Heart right ventricle (tissue), 16 donors: ENCODE results near the gene SORCS3. TPM values are rescaled to one million over a fixed set of nuclear protein-coding genes. Genes with fewer than 3 reads are reported as not detected.

ENCODE experiments used
- ATAC-seq, 8 donors: fragments of 200-7000 bp; cut with Tn5 transposase; one replicate each; pipeline ENCODE4 v1.9.1; 2020; ENCODE audit warnings: mild to moderate bottlenecking in 8 of 8, moderate library complexity in 8 of 8, moderate number of reproducible peaks in 1 of 8
- DNase-seq, 2 donors: peaks; one replicate each; pipeline ENCODE4 v3.0.0-alpha.2; 2020
- H3K27ac ChIP-seq, 10 donors: fragments of 200-600 bp; sonication (generic) in 2 of 10; one replicate each; pipeline versions ENCODE4 v1.5.0 to v1.8.0; 2020 to 2022; ENCODE audit warnings: mild to moderate bottlenecking in 3 of 10
- H3K27me3 ChIP-seq, 7 donors: fragments of 200-600 bp; one replicate each; pipeline ENCODE4 v1.8.0; 2021 to 2022; ENCODE audit warnings: mild to moderate bottlenecking in 2 of 7
- H3K36me3 ChIP-seq, 9 donors: fragments of 200-600 bp; sonication (generic) in 1 of 9; one replicate each; pipeline versions ENCODE4 v1.5.0 to v1.8.0; 2020 to 2022; ENCODE audit warnings: mild to moderate bottlenecking in 2 of 9
- H3K4me1 ChIP-seq, 9 donors: fragments of 200-600 bp; sonication (generic) in 1 of 9; one replicate each; pipeline versions ENCODE4 v1.5.0 to v1.8.0; 2020 to 2022; ENCODE audit warnings: mild to moderate bottlenecking in 4 of 9
- H3K4me3 ChIP-seq, 10 donors: fragments of 200-600 bp; sonication (generic) in 2 of 10; one replicate each; pipeline versions ENCODE4 v1.5.0 to v1.8.0; 2020 to 2022; ENCODE audit warnings: mild to moderate bottlenecking in 7 of 10, moderate library complexity in 2 of 10
- H3K9me3 ChIP-seq, 11 donors: fragments of 200-600 bp in 10 of 11; sonication (generic) in 2 of 11; one replicate each; pipeline versions ENCODE4 v1.5.0 to v1.8.0; 2013 to 2022; ENCODE audit warnings: mild to moderate bottlenecking in 2 of 11, control low read depth in 1 of 11, moderate library complexity in 1 of 11
- CTCF ChIP-seq, 9 donors: fragments of 200-600 bp; sonication (generic) in 2 of 9; IDR thresholded peaks; one replicate each; pipeline versions ENCODE4 v1.5.0 to v1.8.0; 2021 to 2022; ENCODE audit warnings: antibody characterized with exemption in 9 of 9, mild to moderate bottlenecking in 5 of 9, moderate library complexity in 1 of 9
- WGBS, 2 donors: extraction: QIAGEN DNeasy Blood & Tissue Kit; methylation state at CpG; one replicate each; pipeline ENCODE4 v1.1.7; 2013; ENCODE audit warnings: inconsistent platforms in 1 of 2; 5-methylcytosine and 5-hydroxymethylcytosine counted together
- intact Hi-C, 10 donors: fragments of 100-400 bp; cut with DNase I; formaldehyde crosslinking; loops; one replicate each; pipeline versions ENCODE4 v1.11.1 to v1.14.2; 2022
- polyA plus RNA-seq, 2 donors: library from polyadenylated mRNA; stranded (reverse); fragments of 200-250 nt; gene quantifications; one replicate each; pipeline ENCODE4 v1.2.3, GENCODE V29; 2013
- total RNA-seq, 10 donors: library from RNA; stranded (reverse); fragmentation: NEBNext Ultra II Directional in 3 of 10; extraction: Animal tissue kit (Norgen Biotek cat#: 25700) in 3 of 10; gene quantifications; one replicate each; pipeline versions ENCODE4 v1.2.1 to v1.2.4, GENCODE V29; 2021 to 2023
- donor health status: Arrhythmogenic right ventricular cardiomyopathy.
- donor health status: ischemic (EF 13 %, LVEDD 7.1; RV severe dilation, severe dysfunction).
- donor health status: healthy with polysubstance abuse.
- donor health status: DM: no; HTN: yes; CAD: no.
- donor health status: DM: no; HTN: no; CAD: no.
- donor health status: ischemic (EF 25% LVEDD 6.9; RV normal size, moderate dysfunction).
- donor health status: ischemic (EF 25% LVEDD 5.7; RV mildly dilated, moderate dysfunction).
- donor health status: healthy.
- donor health status: DM: yes; HTN: yes; CAD: no.
- donor health status: Ischemic cardiomyopathy.
- donor health status: ischemic (EF 35%, LVEDD 5.7; RV mildly dilated, moderate dysfunction).
- donor health status: nonischemic (EF 11% LVEDD 7.7; RV severe dilation, severe dysfunction).
- donor health status: DM: yes; HTN: yes; CAD: no.
- donor health status: PGD.
- donor health status: ischemic (EF 29% LVEDD 5.4; RV normal size, mild dysfunction).
- donor health status: nonischemic (EF 23%, LVEDD 6.1; RV moderate dilation, normal function).

Gene SORCS3
- total and polyA plus RNA-seq, 12 donors: 0.01 to 0.09 (median 0.05) TPM; not detected in 4

GRCh38 chr10:104680467-104681401 lies 39.6 kb downstream of the SORCS3 start:
- Histone ChIP-seq H3K9me3 (no peaks in the 10 kb centered on the region), H3K36me3 (no peaks in the 10 kb centered on the region), H3K4me3 (peak overlapping the region in 9 of 10 donors; percentile 8 to 43 (median 34)), H3K27me3 (peaks cover 0 to 15% (median 4%) of the 10 kb centered on the region in 7 donors), H3K27ac (no peak overlapping the region), H3K4me1 (no peaks in the 10 kb centered on the region)
- DNase-seq: peak in 1 of 2 donors; percentile 26
- intact Hi-C loops: no loop called here
- ATAC-seq: peak in 7 of 8 donors; percentile 33 to 85 (median 55)
- no peak for TF ChIP-seq CTCF (IDR thresholded peaks at IDR 0.05)
- 20% methylated on average over 34 to 35 of the region's 35 CpGs for WGBS, 2 donors

DNA sequence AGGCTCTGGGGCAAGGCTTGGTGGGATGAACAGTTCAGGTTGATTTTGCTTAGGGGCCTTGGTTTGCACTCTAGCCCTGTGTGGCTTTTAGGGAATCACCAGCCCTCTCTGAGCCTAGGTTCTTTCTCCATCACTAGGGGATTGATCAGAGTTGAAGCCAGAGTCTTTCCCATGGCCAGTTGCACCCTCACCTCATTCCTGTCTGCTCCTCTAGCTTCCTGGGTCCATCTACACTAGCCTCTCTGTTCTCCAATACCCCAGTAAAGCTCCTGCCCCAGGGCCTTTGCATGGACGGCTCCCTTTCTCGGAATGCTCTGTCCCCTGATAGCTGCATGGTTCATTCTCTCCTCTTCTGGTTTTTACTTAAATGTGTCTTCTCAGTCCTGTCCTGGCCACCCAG lies 40.4 kb downstream of the SORCS3 start:
- Histone ChIP-seq H3K4me1 (no peaks in the 10 kb centered on the region), H3K27ac (no peak overlapping the region), H3K4me3 (peak overlapping the region in 7 of 10 donors; percentile 8 to 43 (median 34)), H3K27me3 (peaks cover 0 to 11% (median 4%) of the 10 kb centered on the region in 7 donors), H3K36me3 (no peaks in the 10 kb centered on the region), H3K9me3 (no peaks in the 10 kb centered on the region)
- ATAC-seq: no peak
- DNase-seq: no peak
- intact Hi-C loops: no loop called here
- no peak for TF ChIP-seq CTCF (IDR thresholded peaks at IDR 0.05)
- 36 to 95% methylated on average over 2 of the region's 2 CpGs for WGBS, 2 donors

DNA sequence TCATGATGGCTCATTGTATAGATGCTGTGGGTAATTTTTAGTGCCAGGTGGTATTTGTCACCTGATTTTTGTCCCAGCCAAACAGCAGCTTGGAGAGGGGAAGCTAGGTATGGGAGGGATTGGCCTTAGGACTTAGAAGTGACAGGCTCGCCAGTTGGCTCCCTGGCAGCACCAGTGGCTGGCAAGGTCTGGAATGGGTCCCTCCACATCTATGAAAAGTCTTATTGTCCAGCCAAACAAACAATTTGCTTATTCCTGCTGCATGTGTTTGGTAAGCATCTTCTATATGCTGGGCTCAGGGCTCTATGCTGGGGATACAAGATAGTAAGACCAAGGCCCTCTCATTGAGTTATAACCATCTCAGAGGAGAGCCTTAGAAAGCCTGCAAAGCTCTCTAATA lies 42.5 kb downstream of the SORCS3 start:
- ATAC-seq: no peak
- DNase-seq: no peak
- Histone ChIP-seq H3K9me3 (no peaks in the 10 kb centered on the region), H3K36me3 (no peaks in the 10 kb centered on the region), H3K27me3 (peaks cover 0 to 9% (median 8%) of the 10 kb centered on the region in 7 donors), H3K4me3 (no peak overlapping the region), H3K27ac (no peak overlapping the region), H3K4me1 (no peaks in the 10 kb centered on the region)
- intact Hi-C loops: no loop called here
- TF ChIP-seq CTCF (IDR thresholded peaks at IDR 0.05): no peak
- 70 to 96% methylated on average over 1 of the region's 1 CpG for WGBS, 2 donors

DNA sequence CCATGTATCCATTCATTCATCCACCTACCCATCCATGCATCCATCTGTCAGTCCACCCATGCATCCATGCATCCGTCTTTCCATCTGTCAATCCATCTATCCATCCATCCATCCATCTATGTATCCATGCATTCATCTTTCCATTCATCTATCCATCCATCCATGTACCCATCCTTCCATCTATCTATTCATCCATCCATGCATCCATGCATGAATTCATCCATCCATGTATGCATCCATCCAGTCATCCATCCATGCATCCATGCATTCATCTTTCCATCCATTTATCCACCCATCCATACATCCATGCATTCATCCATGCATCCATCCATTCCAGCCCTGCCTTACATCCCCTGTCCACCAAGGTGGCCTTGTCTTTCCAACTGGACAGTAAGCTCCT lies 45.7 kb downstream of the SORCS3 start:
- no peaks in the 10 kb centered on the region for H3K9me3 ChIP-seq
- H3K4me3 ChIP-seq: no peak overlapping the region
- no peak overlapping the region for H3K27ac ChIP-seq
- peaks cover 0 to 20% (median 2%) of the 10 kb centered on the region in 7 donors for H3K27me3 ChIP-seq
- whole genome bisulfite sequencing, 2 donors: 41 to 73% methylated on average over 1 of the region's 1 CpG
- ATAC-seq: no peak
- no peak for TF ChIP-seq CTCF (IDR thresholded peaks at IDR 0.05)
- DNase-seq: no peak
- intact Hi-C loops: no loop called here
- no peaks in the 10 kb centered on the region for H3K36me3 ChIP-seq
- no peaks in the 10 kb centered on the region for H3K4me1 ChIP-seq
